Vagina (tissue), 2 donors: ENCODE results near the gene ACSL3.

Experiments
- CTCF ChIP-seq, 3 experiments: fragments of 450-650 bp in 2 of 3; fragments of 200-600 bp in 1 of 3; sonication (generic) in 1 of 3; IDR thresholded peaks; one replicate each; pipeline ENCODE4 v1.5.1; 2017 to 2019; ENCODE audit warnings: antibody characterized with exemption in 3 of 3, mild to moderate bottlenecking in 2 of 3, moderate library complexity in 2 of 3
- POLR2A ChIP-seq, 2 donors: fragments of 450-650 bp; IDR thresholded peaks; one replicate each; pipeline ENCODE4 v1.6.1; 2017; ENCODE audit warnings: antibody characterized with exemption in 2 of 2, mild to moderate bottlenecking in 2 of 2, moderate library complexity in 2 of 2
- POLR2AphosphoS5 ChIP-seq, 2 donors: sonication (generic); formaldehyde crosslinking; IDR thresholded peaks; one replicate each; pipeline ENCODE4 v1.9.0; 2017; ENCODE audit warnings: antibody characterized with exemption in 2 of 2, mild to moderate bottlenecking in 2 of 2, low read depth in 1 of 2; ENCODE audit not compliant: insufficient read depth in 1 of 2

DNA sequence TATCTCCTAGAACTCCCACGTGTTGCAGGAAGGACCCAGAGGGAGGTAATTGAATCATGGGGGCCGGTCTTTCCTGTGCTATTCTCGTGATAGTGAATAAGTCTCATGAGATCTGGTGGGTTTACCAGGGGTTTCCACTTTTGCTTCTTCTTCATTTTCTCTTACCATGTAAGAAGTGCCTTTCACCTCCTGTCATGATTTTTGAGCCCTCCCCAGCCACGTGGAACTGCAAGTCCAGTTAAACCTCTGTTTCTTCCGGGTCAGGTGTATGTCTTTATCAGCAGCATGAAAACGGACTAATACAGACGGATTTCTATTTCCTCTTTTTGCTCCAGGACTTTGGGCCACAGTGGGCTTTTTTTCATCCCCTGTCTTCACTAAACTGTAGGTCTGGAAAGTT, 102.8 kb downstream of the ACSL3 start:
- TF ChIP-seq CTCF (IDR thresholded peaks at IDR 0.05) (no peak), POLR2A (IDR thresholded peaks at IDR 0.05) (no peak), POLR2AphosphoS5 (IDR thresholded peaks at IDR 0.05; ENCODE audit: insufficient read depth in 1 of 2, low read depth in 1 of 2) (no peak)
